HepG2 (cell line): ENCODE data around the gene TARS3. TPM values are rescaled to one million over a fixed set of nuclear protein-coding genes. Genes with fewer than 3 reads are reported as not detected.

Experiments used
- ATAC-seq: fragments of 200-7000 bp; cut with Tn5 transposase; 3 replicates; pipeline ENCODE4 v1.9.1; 2020; ENCODE audit warnings: mild to moderate bottlenecking, moderate library complexity
- BruUV-seq: library from RNA; stranded (reverse); fragments of 400-500 nt; replicated peaks from 2 replicates; lab custom pipeline; 2021; lab: Mats Ljungman, UMichigan
- CTCF ChIA-PET: fragments of 300-600 bp; formaldehyde crosslinking; extraction: SDS; loops from one replicate; lab custom pipeline; 2021; ENCODE audit warnings: low total read pairs, inconsistent platforms, low intra/inter-chr PET ratio; lab: Yijun Ruan, JAX
- POLR2A ChIA-PET: fragments of 350-600 bp; sonication (Branson Sonifier 250); formaldehyde crosslinking; loops from one replicate; lab custom pipeline; 2020; ENCODE audit warnings: antibody characterized with exemption, inconsistent platforms; lab: Yijun Ruan, JAX
- DNase-seq: peaks from one replicate; pipeline ENCODE4 v3.0.0-alpha.2; 2015; ENCODE audit warnings: low spot score
- FAIRE-seq: peaks from 3 replicates; lab custom pipeline; 2011; peaks lifted over from hg19 to GRCh38; lab: Jason Lieb, UNC
- H2AFZ ChIP-seq: one replicate; pipeline ENCODE4 v1.6.1; 2011; ENCODE audit warnings: low read length, inconsistent platforms
- H3K27ac ChIP-seq: fragments of 300-600 bp; 3 replicates; pipeline ENCODE4 v1.8.0; 2011; ENCODE audit warnings: mixed run types, mild to moderate bottlenecking, mixed read lengths, low read length, inconsistent platforms; ENCODE audit not compliant: insufficient read depth; ENCODE audit errors: extremely low read length
- H3K27me3 ChIP-seq, 2 experiments: fragments of 200-600 bp in 1 of 2; 2 replicates in 1 of 2; 3 replicates in 1 of 2; pipeline versions ENCODE4 v1.6.0 to v1.8.0; 2011; ENCODE audit warnings: low read length in 2 of 2, mild to moderate bottlenecking in 2 of 2, moderate library complexity in 2 of 2, inconsistent platforms in 1 of 2; ENCODE audit not compliant: insufficient read depth in 2 of 2, control insufficient read depth in 1 of 2
- H3K36me3 ChIP-seq, 2 experiments: fragments of 200-600 bp in 1 of 2; replicated peaks in 1 of 2; 2 replicates in 1 of 2; 3 replicates in 1 of 2; pipeline versions ENCODE4 v1.5.1 to v1.8.0; 2011; ENCODE audit warnings: low read length in 2 of 2, inconsistent platforms in 1 of 2; ENCODE audit not compliant: insufficient read depth in 2 of 2, control insufficient read depth in 1 of 2
- H3K4me1 ChIP-seq: 2 replicates; pipeline ENCODE4 v1.5.1; 2012; ENCODE audit warnings: low read length, inconsistent platforms; ENCODE audit not compliant: insufficient read depth
- H3K4me2 ChIP-seq: 2 replicates; pipeline ENCODE4 v1.6.0; 2011; ENCODE audit warnings: low read depth, low read length, inconsistent platforms
- H3K4me3 ChIP-seq, 3 experiments: fragments of 200-600 bp in 1 of 3; sonication (generic), shearing (Covaris generic) in 1 of 3; replicated peaks in 1 of 3; 2 replicates each; pipeline ENCODE4 v1.5.1; 2011 to 2016; ENCODE audit warnings: low read length in 3 of 3, inconsistent platforms in 2 of 3, low read depth in 2 of 3, mild to moderate bottlenecking in 2 of 3, control low read depth in 1 of 3, mixed read lengths in 1 of 3; ENCODE audit not compliant: insufficient read depth in 1 of 3
- H3K79me2 ChIP-seq: one replicate; pipeline ENCODE4 v1.6.1; 2011; ENCODE audit warnings: low read length, inconsistent platforms; ENCODE audit not compliant: insufficient read depth
- H3K9ac ChIP-seq: 2 replicates; pipeline ENCODE4 v1.6.0; 2011; ENCODE audit warnings: mild to moderate bottlenecking, low read depth, low read length, inconsistent platforms; ENCODE audit not compliant: insufficient read depth
- H3K9me3 ChIP-seq: 2 replicates; pipeline ENCODE4 v1.5.1; 2012; ENCODE audit warnings: mild to moderate bottlenecking, low read length
- H4K20me1 ChIP-seq: 2 replicates; pipeline ENCODE4 v1.6.0; 2011; ENCODE audit warnings: inconsistent platforms, mild to moderate bottlenecking, low read length, moderate library complexity; ENCODE audit not compliant: insufficient read depth
- DNMT1 ChIP-seq: sonication (generic); formaldehyde crosslinking; IDR thresholded peaks from 2 replicates; pipeline ENCODE4 v1.5.1; 2020; ENCODE audit warnings: mild to moderate bottlenecking, missing genetic modification reagents
- PCBP1 ChIP-seq: fragments of 200-400 bp; formaldehyde crosslinking; IDR thresholded peaks from 2 replicates; pipeline ENCODE4 v1.6.1; 2017; ENCODE audit warnings: mild to moderate bottlenecking, low read depth, low read length, borderline replicate concordance
- ZNF274 ChIP-seq: sonication (generic); formaldehyde crosslinking; IDR thresholded peaks from 2 replicates; pipeline ENCODE4 v1.5.1; 2020; ENCODE audit warnings: mild to moderate bottlenecking, missing genetic modification reagents
- ZNF432 ChIP-seq: sonication (generic); formaldehyde crosslinking; IDR thresholded peaks from 2 replicates; pipeline ENCODE4 v1.5.0; 2020; ENCODE audit warnings: missing genetic modification reagents, mild to moderate bottlenecking, borderline replicate concordance
- ZNF546 ChIP-seq: sonication (generic); formaldehyde crosslinking; conservative IDR thresholded peaks from 2 replicates; pipeline ENCODE4 v1.8.1; 2023; ENCODE audit warnings: mild to moderate bottlenecking, missing genetic modification reagents
- ZNF598 ChIP-seq: sonication (generic); formaldehyde crosslinking; IDR thresholded peaks from 2 replicates; pipeline ENCODE4 v1.5.1; 2020; ENCODE audit warnings: mild to moderate bottlenecking, missing genetic modification reagents, borderline replicate concordance
- ZNF772 ChIP-seq: sonication (generic); formaldehyde crosslinking; IDR thresholded peaks from 2 replicates; pipeline ENCODE4 v1.5.0; 2020; ENCODE audit warnings: mild to moderate bottlenecking, missing genetic modification reagents
- ZSCAN29 ChIP-seq: sonication (generic); formaldehyde crosslinking; conservative IDR thresholded peaks from 2 replicates; pipeline ENCODE4 v1.4.0; 2020; ENCODE audit warnings: mild to moderate bottlenecking, missing genetic modification reagents
- WGBS: methylation state at CpG from one replicate; pipeline ENCODE4 v1.1.6; 2017; ENCODE audit warnings: low lambda C conversion rate; 5-methylcytosine and 5-hydroxymethylcytosine counted together
- in situ Hi-C: cut with HindIII; loops from 2 replicates; pipeline ENCODE4 v1.10.0; 2017; ENCODE audit warnings: low pct_unique_long_range_greater_than_20kb; ENCODE audit not compliant: extremely low pct_ligation_motif_present
- intact Hi-C: fragments of 100-400 bp; cut with micrococcal nuclease; formaldehyde crosslinking; loops from one replicate; pipeline ENCODE4 v1.10.0; 2022; ENCODE audit not compliant: unreplicated experiment
- polyA plus RNA-seq, 8 experiments: library from polyadenylated mRNA; depleted of rRNA in 3 of 8; stranded (reverse) in 7 of 8; unstranded in 1 of 8; fragments of >200 nt; fragmentation: Illumina TruSeq in 4 of 8; extraction: Trizol in 4 of 8; gene quantifications; 2 replicates each; pipeline versions ENCODE4 v1.2.1 to v1.2.3, GENCODE V29; 2011 to 2016; ENCODE audit warnings: low read depth in 4 of 8, missing spikeins in 1 of 8, mixed read lengths in 1 of 8; ENCODE audit not compliant: insufficient read depth in 1 of 8
- total RNA-seq, 5 experiments: library from RNA; depleted of rRNA; stranded (reverse); fragments of >200 nt; fragmentation: Illumina TruSeq; extraction: Trizol; gene quantifications; 2 replicates each; pipeline ENCODE4 v1.2.3, GENCODE V29; 2016; ENCODE audit warnings: low read depth in 1 of 5
- TF ChIP-seq, protein P1 (sequence below): sonication (generic); formaldehyde crosslinking; IDR thresholded peaks from 2 replicates; pipeline ENCODE4 v1.4.0; 2020; ENCODE audit warnings: missing genetic modification reagents
- TF ChIP-seq, protein P2 (sequence below): sonication (generic); formaldehyde crosslinking; IDR thresholded peaks from 2 replicates; pipeline ENCODE4 v1.5.1; 2020; ENCODE audit warnings: mild to moderate bottlenecking, missing genetic modification reagents, moderate library complexity
- TF ChIP-seq, protein P3 (sequence below): sonication (generic); formaldehyde crosslinking; IDR thresholded peaks from 2 replicates; pipeline ENCODE4 v1.4.0; 2020; ENCODE audit warnings: mild to moderate bottlenecking, missing genetic modification reagents
- TF ChIP-seq, protein P4 (sequence below): sonication (generic); formaldehyde crosslinking; conservative IDR thresholded peaks from 2 replicates; pipeline ENCODE4 v1.8.1; 2023; ENCODE audit warnings: missing genetic modification reagents

The TARS3 gene
- total and polyA plus RNA-seq, 2 of the 13 experiments (the other 11 are each of a cell fraction or from before 2014, with no cell fraction given): 4.1 to 11.7 TPM

DNA sequence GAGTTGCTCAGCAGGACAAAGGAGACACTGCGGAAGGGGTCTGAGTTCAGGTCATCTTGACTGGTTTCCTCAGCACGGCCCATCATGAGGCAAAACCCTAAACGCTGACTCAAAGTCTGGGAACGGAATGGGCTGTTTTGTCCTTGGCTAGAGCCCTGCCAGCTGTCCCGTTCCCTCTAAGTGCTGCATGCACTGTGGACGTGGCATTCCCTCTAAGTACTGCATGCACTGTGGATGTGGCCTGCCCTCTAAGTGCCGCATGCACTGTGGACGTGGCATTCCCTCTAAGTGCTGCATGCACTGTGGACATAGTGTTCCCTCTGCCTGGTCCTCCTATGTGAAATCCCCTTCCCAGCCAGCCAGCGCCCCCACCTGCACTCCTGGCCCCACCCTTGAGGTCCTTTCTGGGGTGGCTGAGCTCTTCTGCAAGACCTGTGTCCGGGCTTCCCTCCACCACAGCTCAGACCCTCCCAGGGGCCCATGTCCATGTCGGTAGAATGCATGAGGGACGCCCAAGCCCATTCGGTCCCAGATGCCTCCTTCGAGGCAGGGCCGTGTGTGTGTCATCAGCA is 108.8 kb downstream of the TARS3 start:
- Histone ChIP-seq H3K36me3 (no peaks in the 10 kb centered on the region; a peak in 1 of 5 replicates), H3K27me3 (no peaks in the 10 kb centered on the region), H3K27ac (peak overlapping the region; percentile 76), H3K4me2 (peak overlapping the region; percentile 74), H4K20me1 (no peaks in the 10 kb centered on the region), H2AFZ (no peak overlapping the region), H3K79me2 (peaks cover 14% of the 10 kb centered on the region), H3K4me3 (peak overlapping the region in 1 of 3 experiments; percentile 52; a peak in 1 of 6 replicates), H3K4me1 (peaks cover 93% of the 10 kb centered on the region), H3K9me3 (no peaks in the 10 kb centered on the region), H3K9ac (no peak overlapping the region)
- WGBS: 77% methylated on average over 9 of the region's 15 CpGs
- DNase-seq: no peak
- CTCF ChIA-PET: no interaction called here
- no peak for FAIRE-seq
- intact Hi-C loops: no loop called here
- POLR2A ChIA-PET: interaction anchor here (1.6 to 2.3 kb wide), 2 partner anchors 10 to 88 kb away, joined by 12 to 17 read pairs; no protein-coding TSS in a partner anchor
- BruUV-seq: no TSS peak
- in situ Hi-C loops: no loop called here
- ATAC-seq: peak; percentile 21
- TF ChIP-seq, protein P1, sequence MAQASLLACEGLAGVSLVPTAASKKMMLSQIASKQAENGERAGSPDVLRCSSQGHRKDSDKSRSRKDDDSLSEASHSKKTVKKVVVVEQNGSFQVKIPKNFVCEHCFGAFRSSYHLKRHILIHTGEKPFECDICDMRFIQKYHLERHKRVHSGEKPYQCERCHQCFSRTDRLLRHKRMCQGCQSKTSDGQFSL (CRISPR knock-in tag): no peak
- peak; percentile 65; the same call in 1 of the 2 replicates for TF ChIP-seq DNMT1 (CRISPR knock-in tag)
- TF ChIP-seq, protein P2, sequence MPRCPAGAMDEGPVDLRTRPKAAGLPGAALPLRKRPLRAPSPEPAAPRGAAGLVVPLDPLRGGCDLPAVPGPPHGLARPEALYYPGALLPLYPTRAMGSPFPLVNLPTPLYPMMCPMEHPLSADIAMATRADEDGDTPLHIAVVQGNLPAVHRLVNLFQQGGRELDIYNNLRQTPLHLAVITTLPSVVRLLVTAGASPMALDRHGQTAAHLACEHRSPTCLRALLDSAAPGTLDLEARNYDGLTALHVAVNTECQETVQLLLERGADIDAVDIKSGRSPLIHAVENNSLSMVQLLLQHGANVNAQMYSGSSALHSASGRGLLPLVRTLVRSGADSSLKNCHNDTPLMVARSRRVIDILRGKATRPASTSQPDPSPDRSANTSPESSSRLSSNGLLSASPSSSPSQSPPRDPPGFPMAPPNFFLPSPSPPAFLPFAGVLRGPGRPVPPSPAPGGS (CRISPR knock-in tag): 0 out of 2 replicates have a peak, but pooled peaks have one; percentile 46
- TF ChIP-seq ZNF274 (CRISPR knock-in tag): no peak
- TF ChIP-seq ZNF772 (CRISPR knock-in tag): peak; percentile 39; the same call in 1 of the 2 replicates
- TF ChIP-seq PCBP1: 0 out of 2 replicates have a peak, but pooled peaks have one; percentile 18
- TF ChIP-seq, protein P3, sequence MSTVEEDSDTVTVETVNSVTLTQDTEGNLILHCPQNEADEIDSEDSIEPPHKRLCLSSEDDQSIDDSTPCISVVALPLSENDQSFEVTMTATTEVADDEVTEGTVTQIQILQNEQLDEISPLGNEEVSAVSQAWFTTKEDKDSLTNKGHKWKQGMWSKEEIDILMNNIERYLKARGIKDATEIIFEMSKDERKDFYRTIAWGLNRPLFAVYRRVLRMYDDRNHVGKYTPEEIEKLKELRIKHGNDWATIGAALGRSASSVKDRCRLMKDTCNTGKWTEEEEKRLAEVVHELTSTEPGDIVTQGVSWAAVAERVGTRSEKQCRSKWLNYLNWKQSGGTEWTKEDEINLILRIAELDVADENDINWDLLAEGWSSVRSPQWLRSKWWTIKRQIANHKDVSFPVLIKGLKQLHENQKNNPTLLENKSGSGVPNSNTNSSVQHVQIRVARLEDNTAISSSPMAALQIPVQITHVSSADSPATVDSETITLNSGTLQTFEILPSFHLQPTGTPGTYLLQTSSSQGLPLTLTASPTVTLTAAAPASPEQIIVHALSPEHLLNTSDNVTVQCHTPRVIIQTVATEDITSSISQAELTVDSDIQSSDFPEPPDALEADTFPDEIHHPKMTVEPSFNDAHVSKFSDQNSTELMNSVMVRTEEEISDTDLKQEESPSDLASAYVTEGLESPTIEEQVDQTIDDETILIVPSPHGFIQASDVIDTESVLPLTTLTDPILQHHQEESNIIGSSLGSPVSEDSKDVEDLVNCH (CRISPR knock-in tag): peak; percentile 58; the same call in 1 of the 2 replicates
- 0 out of 2 replicates have a peak, but pooled peaks have one; percentile 66 for TF ChIP-seq ZNF432 (CRISPR knock-in tag)
- TF ChIP-seq ZNF546 (CRISPR knock-in tag): 0 out of 2 replicates have a peak, but pooled peaks have one; percentile 70
- TF ChIP-seq, protein P4, sequence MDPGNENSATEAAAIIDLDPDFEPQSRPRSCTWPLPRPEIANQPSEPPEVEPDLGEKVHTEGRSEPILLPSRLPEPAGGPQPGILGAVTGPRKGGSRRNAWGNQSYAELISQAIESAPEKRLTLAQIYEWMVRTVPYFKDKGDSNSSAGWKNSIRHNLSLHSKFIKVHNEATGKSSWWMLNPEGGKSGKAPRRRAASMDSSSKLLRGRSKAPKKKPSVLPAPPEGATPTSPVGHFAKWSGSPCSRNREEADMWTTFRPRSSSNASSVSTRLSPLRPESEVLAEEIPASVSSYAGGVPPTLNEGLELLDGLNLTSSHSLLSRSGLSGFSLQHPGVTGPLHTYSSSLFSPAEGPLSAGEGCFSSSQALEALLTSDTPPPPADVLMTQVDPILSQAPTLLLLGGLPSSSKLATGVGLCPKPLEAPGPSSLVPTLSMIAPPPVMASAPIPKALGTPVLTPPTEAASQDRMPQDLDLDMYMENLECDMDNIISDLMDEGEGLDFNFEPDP (CRISPR knock-in tag): no peak
- no peak for TF ChIP-seq ZNF598 (CRISPR knock-in tag)
- TF ChIP-seq ZSCAN29 (CRISPR knock-in tag): 0 out of 2 replicates have a peak, but pooled peaks have one; percentile 18
